Testis (tissue), 3 donors: ENCODE data around the gene TBX5. TPM values are rescaled to one million over a fixed set of nuclear protein-coding genes. Genes with fewer than 3 reads are reported as not detected.

Experiments used
- DNase-seq: peaks from one replicate; pipeline ENCODE4 v3.0.0-alpha.2; 2019
- H3K27ac ChIP-seq, 2 donors: fragments of 200-600 bp; sonication (generic); one replicate each; pipeline ENCODE4 v1.5.1; 2019
- H3K27me3 ChIP-seq: fragments of 200-600 bp; sonication (generic); one replicate; pipeline ENCODE4 v1.5.1; 2019
- H3K36me3 ChIP-seq: fragments of 200-600 bp; sonication (generic); one replicate; pipeline ENCODE4 v1.5.1; 2017; ENCODE audit warnings: low read depth; ENCODE audit errors: missing control alignments
- H3K4me1 ChIP-seq: fragments of 200-600 bp; sonication (generic); one replicate; pipeline ENCODE4 v1.5.1; 2019
- H3K4me3 ChIP-seq, 2 donors: fragments of 200-600 bp; sonication (generic); one replicate each; pipeline ENCODE4 v1.5.1; 2017 to 2019
- H3K9me3 ChIP-seq: fragments of 200-600 bp; sonication (generic); one replicate; pipeline ENCODE4 v1.5.1; 2017
- POLR2A ChIP-seq: fragments of 450-650 bp; IDR thresholded peaks from one replicate; pipeline ENCODE4 v1.6.1; 2017; ENCODE audit warnings: antibody characterized with exemption, mild to moderate bottlenecking, moderate library complexity
- whole genome bisulfite sequencing, 2 donors: methylation state at CpG; one replicate each; pipeline ENCODE4 v1.1.5; 2018; 5-methylcytosine and 5-hydroxymethylcytosine counted together
- intact Hi-C: fragments of 100-400 bp; cut with DNase I; formaldehyde crosslinking; loops from one replicate; pipeline ENCODE4 v1.15.1; 2023; ENCODE audit warnings: low total_unique reads
- polyA plus RNA-seq: library from polyadenylated mRNA; stranded (reverse); fragments of 350-450 nt; fragmentation: Illumina TruSeq; extraction: RNeasy Lipid Tissue Mini Kit (QIAGEN cat#74804); gene quantifications from one replicate; pipeline ENCODE4 v1.2.3, GENCODE V29; 2014; ENCODE audit warnings: low read depth, low replicate concordance; ENCODE audit not compliant: insufficient read depth
- total RNA-seq, 2 donors: library from RNA; depleted of rRNA; stranded (reverse); fragments of >200 nt; gene quantifications; one replicate each; pipeline ENCODE4 v1.2.3, GENCODE V29; 2016
- TF ChIP-seq, protein P1 (sequence below), 3 experiments: fragments of 450-650 bp in 2 of 3; fragments of 200-600 bp in 1 of 3; sonication (generic) in 1 of 3; IDR thresholded peaks; one replicate each; pipeline ENCODE4 v1.5.1; 2016 to 2019; ENCODE audit warnings: antibody characterized with exemption in 3 of 3, mild to moderate bottlenecking in 2 of 3, moderate library complexity in 1 of 3

The TBX5 gene
- total and polyA plus RNA-seq, 3 donors from 2014 or later: 0.12 to 0.62 TPM; not detected in 1

DNA sequence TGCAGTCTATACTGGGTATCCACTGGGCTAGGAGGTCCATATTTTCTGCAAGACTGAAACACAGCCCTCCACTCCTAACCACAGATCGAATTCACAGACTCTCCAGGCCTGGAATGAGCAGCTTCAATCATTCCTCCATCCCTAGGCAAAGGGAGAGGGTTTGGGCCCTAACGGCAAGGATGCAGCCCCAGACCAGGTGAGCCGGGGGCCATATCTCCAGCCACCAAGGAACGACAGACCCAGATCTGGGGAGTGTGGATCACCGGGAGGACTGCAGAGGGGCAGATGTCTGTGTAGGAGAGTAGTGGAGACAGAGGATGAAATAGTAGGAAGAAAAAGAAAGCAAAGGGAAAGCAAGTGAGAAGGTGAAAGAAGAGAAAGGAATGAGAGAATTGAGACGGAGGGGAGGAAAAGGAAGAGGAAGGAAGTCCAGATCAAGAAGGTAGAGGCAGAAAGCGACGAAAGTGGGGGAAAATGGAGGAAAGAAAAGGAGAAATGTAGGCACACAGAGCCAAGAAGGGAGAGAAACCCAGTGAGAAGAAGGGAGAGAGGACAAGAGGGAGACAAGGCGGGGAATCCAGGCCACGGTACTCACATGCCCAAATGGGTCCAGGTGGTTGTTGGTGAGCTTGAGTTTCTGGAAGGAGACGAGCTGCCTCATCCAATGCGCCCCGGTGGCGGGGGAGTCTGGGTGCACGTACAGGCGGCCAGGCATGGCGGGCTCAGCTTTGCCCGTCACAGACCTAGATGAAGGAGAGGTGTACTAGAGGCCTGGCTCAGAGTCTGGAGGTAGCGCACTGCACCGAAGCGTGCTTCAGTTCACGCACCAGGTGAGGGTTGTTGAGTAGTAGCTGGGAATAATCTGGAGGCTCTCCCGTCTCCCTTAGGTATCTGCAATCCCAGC, 7.7 kb downstream of the TBX5 start:
- TF ChIP-seq POLR2A: no peak
- TF ChIP-seq, protein P1, sequence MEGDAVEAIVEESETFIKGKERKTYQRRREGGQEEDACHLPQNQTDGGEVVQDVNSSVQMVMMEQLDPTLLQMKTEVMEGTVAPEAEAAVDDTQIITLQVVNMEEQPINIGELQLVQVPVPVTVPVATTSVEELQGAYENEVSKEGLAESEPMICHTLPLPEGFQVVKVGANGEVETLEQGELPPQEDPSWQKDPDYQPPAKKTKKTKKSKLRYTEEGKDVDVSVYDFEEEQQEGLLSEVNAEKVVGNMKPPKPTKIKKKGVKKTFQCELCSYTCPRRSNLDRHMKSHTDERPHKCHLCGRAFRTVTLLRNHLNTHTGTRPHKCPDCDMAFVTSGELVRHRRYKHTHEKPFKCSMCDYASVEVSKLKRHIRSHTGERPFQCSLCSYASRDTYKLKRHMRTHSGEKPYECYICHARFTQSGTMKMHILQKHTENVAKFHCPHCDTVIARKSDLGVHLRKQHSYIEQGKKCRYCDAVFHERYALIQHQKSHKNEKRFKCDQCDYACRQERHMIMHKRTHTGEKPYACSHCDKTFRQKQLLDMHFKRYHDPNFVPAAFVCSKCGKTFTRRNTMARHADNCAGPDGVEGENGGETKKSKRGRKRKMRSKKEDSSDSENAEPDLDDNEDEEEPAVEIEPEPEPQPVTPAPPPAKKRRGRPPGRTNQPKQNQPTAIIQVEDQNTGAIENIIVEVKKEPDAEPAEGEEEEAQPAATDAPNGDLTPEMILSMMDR (IDR thresholded peaks at IDR 0.05): no peak
- intact Hi-C loops: no loop called here
- DNase-seq: no peak
- Histone ChIP-seq H3K36me3 (no peaks in the 10 kb centered on the region), H3K27ac (no peak overlapping the region), H3K27me3 (no peaks in the 10 kb centered on the region), H3K4me3 (no peak overlapping the region), H3K9me3 (no peaks in the 10 kb centered on the region), H3K4me1 (no peaks in the 10 kb centered on the region)
- WGBS, 2 donors: 3 to 4% methylated on average over 23 of the region's 23 CpGs

- H3K27me3 ChIP-seq: no peaks in the 10 kb centered on the region
- no peaks in the 10 kb centered on the region for H3K4me1 ChIP-seq
- WGBS, 2 donors: 2 to 3% methylated on average over 19 of the region's 19 CpGs
- no peaks in the 10 kb centered on the region for H3K36me3 ChIP-seq
- H3K9me3 ChIP-seq: no peaks in the 10 kb centered on the region
- intact Hi-C loops: no loop called here
- DNase-seq: no peak
- H3K27ac ChIP-seq: no peak overlapping the region
- no peak overlapping the region for H3K4me3 ChIP-seq
- TF ChIP-seq POLR2A: no peak
- TF ChIP-seq, protein P1 (IDR thresholded peaks at IDR 0.05): no peak
Observed at GRCh38 chr12:114396869-114397719, 8.8 kb downstream of the TBX5 start.

GRCh38 chr12:114396153-114396868, 9.6 kb downstream of the TBX5 start:
- Histone ChIP-seq H3K4me1 (no peaks in the 10 kb centered on the region), H3K27me3 (no peaks in the 10 kb centered on the region), H3K4me3 (no peak overlapping the region)

DNA sequence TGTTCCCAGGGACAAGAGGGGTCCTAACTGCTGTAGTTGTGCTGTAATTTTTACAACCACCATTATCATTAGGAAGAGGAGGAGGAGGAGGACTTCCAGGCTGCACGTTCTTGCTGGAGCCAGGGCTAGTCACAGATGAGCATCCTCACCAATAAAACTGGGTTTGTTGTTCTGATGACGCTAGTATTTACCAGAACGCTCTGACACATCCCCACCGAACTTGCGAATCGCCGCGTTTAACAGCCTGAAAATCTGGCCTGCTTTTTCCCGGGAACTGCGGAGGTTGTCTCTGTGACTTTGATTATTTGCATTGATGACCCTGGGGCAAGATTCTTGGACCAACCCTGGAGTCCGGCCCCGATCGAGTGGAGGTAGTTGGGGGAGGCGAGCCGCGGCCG, 10.2 kb downstream of the TBX5 start:
- WGBS, 2 donors: 2% methylated on average over 8 to 17 of the region's 17 CpGs
- intact Hi-C loops: no loop called here
- no peak overlapping the region for H3K4me3 ChIP-seq
- no peaks in the 10 kb centered on the region for H3K36me3 ChIP-seq
- H3K27me3 ChIP-seq: no peaks in the 10 kb centered on the region
- no peaks in the 10 kb centered on the region for H3K9me3 ChIP-seq
- H3K4me1 ChIP-seq: no peaks in the 10 kb centered on the region
- DNase-seq: no peak
- no peak overlapping the region for H3K27ac ChIP-seq
- no peak for TF ChIP-seq POLR2A
- TF ChIP-seq, protein P1 (IDR thresholded peaks at IDR 0.05): no peak

More at GRCh38 chr12:114396153-114396868, 9.6 kb downstream of the TBX5 start:
- no peaks in the 10 kb centered on the region for H3K9me3 ChIP-seq
- intact Hi-C loops: no loop called here
- no peaks in the 10 kb centered on the region for H3K36me3 ChIP-seq
- DNase-seq: no peak
- TF ChIP-seq, protein P1 (IDR thresholded peaks at IDR 0.05): no peak
- H3K27ac ChIP-seq: no peak overlapping the region
- WGBS, 2 donors: 2 to 10% methylated on average over 8 to 22 of the region's 50 CpGs
